ENCODE measurements around the gene MMADHC.

GRCh38 chr2:149534674-149535073 lies 52.9 kb downstream of the MMADHC start:
- no peak for TF ChIP-seq CTCF (IDR thresholded peaks at IDR 0.05 in 4 of 5, conservative IDR thresholded peaks at IDR 0.05 in 1 of 5)
- TF ChIP-seq POLR2A (IDR thresholded peaks at IDR 0.05), result no peak

Data from gastrocnemius medialis (tissue), 4 donors.